DMS153 treated with DMSO at 0.1 percent for 48 hours (cell line): ENCODE measurements around the gene TNNI3K.
A peak's percentile ranks its signal among the peaks of the same experiment; 100 is the strongest.

Experiments
- DNase-seq: peaks from one replicate; lab custom pipeline; 2025; ENCODE audit not compliant: unreplicated experiment; lab: John Stamatoyannopoulos, UW

Gene TNNI3K

GRCh38 chr1:74534241-74534640 lies 299.1 kb downstream of the TNNI3K start:
- no peak for DNase-seq

- DNase-seq: no peak
Observed at GRCh38 chr1:74545821-74546220, 310.6 kb downstream of the TNNI3K start.

- no peak for DNase-seq
Observed at GRCh38 chr1:74548961-74549750, 314.0 kb downstream of the TNNI3K start.

- DNase-seq: no peak
Observed at GRCh38 chr1:74549932-74550331, 314.7 kb downstream of the TNNI3K start.

GRCh38 chr1:74570797-74571492 lies 335.8 kb downstream of the TNNI3K start:
- peak; percentile 32 for DNase-seq

GRCh38 chr1:74571493-74571800 lies 336.3 kb downstream of the TNNI3K start:
- DNase-seq: no peak

- DNase-seq: no peak
Observed at GRCh38 chr1:74571891-74572290, 336.7 kb downstream of the TNNI3K start.

GRCh38 chr1:74578101-74578500 lies 342.9 kb downstream of the TNNI3K start:
- DNase-seq: no peak

- DNase-seq: no peak
Observed at GRCh38 chr1:74579425-74579824, 344.2 kb downstream of the TNNI3K start.

- DNase-seq: no peak
Observed at GRCh38 chr1:74583397-74583796, 348.2 kb downstream of the TNNI3K start.

GRCh38 chr1:74584185-74584584 lies 349.0 kb downstream of the TNNI3K start:
- DNase-seq: no peak

- DNase-seq: no peak
Observed at GRCh38 chr1:74586253-74586897, 351.2 kb downstream of the TNNI3K start.

- DNase-seq: no peak
Observed at GRCh38 chr1:74587888-74588287, 352.7 kb downstream of the TNNI3K start.

- no peak for DNase-seq
Observed at GRCh38 chr1:74590288-74590687, 355.1 kb downstream of the TNNI3K start.

GRCh38 chr1:74591949-74592348 lies 356.8 kb downstream of the TNNI3K start:
- no peak for DNase-seq

GRCh38 chr1:74592580-74593355 lies 357.6 kb downstream of the TNNI3K start:
- no peak for DNase-seq
